DOHH2 (cell line): ENCODE results near the gene LONP2.

Experiments used
- CTCF ChIP-seq: fragments of 200-600 bp; sonication (generic); IDR thresholded peaks from one replicate; pipeline ENCODE4 v1.5.1; 2014; ENCODE audit warnings: antibody characterized with exemption, mild to moderate bottlenecking, low read depth, low read length; ENCODE audit not compliant: poor library complexity, severe bottlenecking
- EZH2phosphoT487 ChIP-seq: fragments of 200-600 bp; sonication (generic); IDR thresholded peaks from 2 replicates; pipeline ENCODE4 v1.6.1; 2017; ENCODE audit warnings: borderline replicate concordance, mild to moderate bottlenecking, antibody characterized with exemption, low read length, moderate library complexity, mixed read lengths

- no peak for TF ChIP-seq CTCF
- no peak for TF ChIP-seq EZH2phosphoT487
These were observed 134.2 kb downstream of the LONP2 start for GRCh38 chr16:48378276-48378675.
